C4-2B (cell line): ENCODE measurements around the gene HMX1.

Experiments
- ZFX ChIP-seq: fragments of 450-650 bp; IDR thresholded peaks from 2 replicates; pipeline ENCODE4 v1.6.1; 2017
- TF ChIP-seq, protein P1 (sequence below): fragments of 450-650 bp; conservative IDR thresholded peaks from 2 replicates; pipeline ENCODE4 v1.5.1; 2017; ENCODE audit warnings: mild to moderate bottlenecking

- TF ChIP-seq, protein P1, sequence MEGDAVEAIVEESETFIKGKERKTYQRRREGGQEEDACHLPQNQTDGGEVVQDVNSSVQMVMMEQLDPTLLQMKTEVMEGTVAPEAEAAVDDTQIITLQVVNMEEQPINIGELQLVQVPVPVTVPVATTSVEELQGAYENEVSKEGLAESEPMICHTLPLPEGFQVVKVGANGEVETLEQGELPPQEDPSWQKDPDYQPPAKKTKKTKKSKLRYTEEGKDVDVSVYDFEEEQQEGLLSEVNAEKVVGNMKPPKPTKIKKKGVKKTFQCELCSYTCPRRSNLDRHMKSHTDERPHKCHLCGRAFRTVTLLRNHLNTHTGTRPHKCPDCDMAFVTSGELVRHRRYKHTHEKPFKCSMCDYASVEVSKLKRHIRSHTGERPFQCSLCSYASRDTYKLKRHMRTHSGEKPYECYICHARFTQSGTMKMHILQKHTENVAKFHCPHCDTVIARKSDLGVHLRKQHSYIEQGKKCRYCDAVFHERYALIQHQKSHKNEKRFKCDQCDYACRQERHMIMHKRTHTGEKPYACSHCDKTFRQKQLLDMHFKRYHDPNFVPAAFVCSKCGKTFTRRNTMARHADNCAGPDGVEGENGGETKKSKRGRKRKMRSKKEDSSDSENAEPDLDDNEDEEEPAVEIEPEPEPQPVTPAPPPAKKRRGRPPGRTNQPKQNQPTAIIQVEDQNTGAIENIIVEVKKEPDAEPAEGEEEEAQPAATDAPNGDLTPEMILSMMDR: no peak
- TF ChIP-seq ZFX: no peak
Observed at GRCh38 chr4:8856835-8857621, 14.6 kb downstream of the HMX1 start.
